Measurements from ENCODE around the gene PCP2. TPM values are rescaled to one million over a fixed set of nuclear protein-coding genes. Genes with fewer than 3 reads are reported as not detected.
A peak's percentile ranks its signal among the peaks of the same experiment; 100 is the strongest.

The PCP2 gene
- total and polyA plus RNA-seq, 2 of the 13 experiments (the other 11 are each of a cell fraction or from before 2014, with no cell fraction given): 0.62 TPM; not detected in 1

GRCh38 chr19:7681340-7682174 is 48.0 kb upstream of the PCP2 start (continued):
- TF ChIP-seq CEBPG (CRISPR knock-in tag; IDR thresholded peaks at IDR 0.05): peak; percentile 92
- no peak for TF ChIP-seq ATF2 (CRISPR knock-in tag; IDR thresholded peaks at IDR 0.05)
- TF ChIP-seq PCBP2 (optimal IDR thresholded peaks at IDR 0.05; ENCODE audit: low read depth, low read length, poor library complexity, severe bottlenecking): no peak
- TF ChIP-seq MAFF (IDR thresholded peaks at IDR 0.05; ENCODE audit: low read depth, low read length): no peak
- TF ChIP-seq RFXANK (CRISPR knock-in tag; IDR thresholded peaks at IDR 0.05): no peak
- TF ChIP-seq ZNF558 (CRISPR knock-in tag; IDR thresholded peaks at IDR 0.05; ENCODE audit: borderline replicate concordance): 0 out of 2 replicates have a peak, but pooled peaks have one; percentile 16
- no peak for TF ChIP-seq ZNF121 (CRISPR knock-in tag; IDR thresholded peaks at IDR 0.05)
- no peak for TF ChIP-seq ZNF180 (CRISPR knock-in tag; IDR thresholded peaks at IDR 0.05; ENCODE audit: borderline replicate concordance, low read depth)
- TF ChIP-seq PRDM10 (CRISPR knock-in tag; IDR thresholded peaks at IDR 0.05; ENCODE audit: low read depth): no peak
- TF ChIP-seq POLR2A (IDR thresholded peaks at IDR 0.05; ENCODE audit: insufficient read depth in 1 of 2, low read depth in 2 of 2, low read length in 2 of 2): no peak
- TF ChIP-seq ZBTB33 (CRISPR knock-in tag; IDR thresholded peaks at IDR 0.05): peak; percentile 97
- TF ChIP-seq KDM2A (CRISPR knock-in tag; IDR thresholded peaks at IDR 0.05; ENCODE audit: borderline replicate concordance, low read depth): no peak
- TF ChIP-seq HNF1A (IDR thresholded peaks at IDR 0.05; ENCODE audit: low read depth): no peak
- no peak for TF ChIP-seq HNF1A (CRISPR knock-in tag; IDR thresholded peaks at IDR 0.05; ENCODE audit: borderline replicate concordance)
- TF ChIP-seq ZNF235 (CRISPR knock-in tag; IDR thresholded peaks at IDR 0.05; ENCODE audit: borderline replicate concordance): no peak
- no peak for TF ChIP-seq ZNF629 (CRISPR knock-in tag; conservative IDR thresholded peaks at IDR 0.05)
- no peak for TF ChIP-seq ZFYVE20 (CRISPR knock-in tag; IDR thresholded peaks at IDR 0.05; ENCODE audit: borderline replicate concordance, low read depth)
- TF ChIP-seq ZSCAN12 (CRISPR knock-in tag; IDR thresholded peaks at IDR 0.05): no peak
